HEK293 (cell line): ENCODE data around the gene ABCA1.

Experiments
- BCL11B ChIP-seq: fragments of 450-650 bp; formaldehyde crosslinking; IDR thresholded peaks from 2 replicates; pipeline ENCODE4 v1.5.1; 2016; ENCODE audit warnings: low read depth, missing biosample characterization, missing genetic modification characterization
- KLF7 ChIP-seq: fragments of 450-650 bp; formaldehyde crosslinking; IDR thresholded peaks from 2 replicates; pipeline ENCODE4 v1.5.1; 2016; ENCODE audit warnings: missing biosample characterization, missing genetic modification characterization, borderline replicate concordance
- MYNN ChIP-seq: fragments of 450-650 bp; formaldehyde crosslinking; IDR thresholded peaks from 2 replicates; pipeline ENCODE4 v1.5.1; 2016; ENCODE audit warnings: missing biosample characterization, missing genetic modification characterization, borderline replicate concordance
- OSR2 ChIP-seq: fragments of 450-650 bp; formaldehyde crosslinking; IDR thresholded peaks from 2 replicates; pipeline ENCODE4 v1.5.1; 2016; ENCODE audit warnings: missing biosample characterization, missing genetic modification characterization
- RBAK ChIP-seq: fragments of 450-650 bp; formaldehyde crosslinking; IDR thresholded peaks from 2 replicates; pipeline ENCODE4 v1.5.1; 2016; ENCODE audit warnings: missing biosample characterization, missing genetic modification characterization
- WT1 ChIP-seq: fragments of 450-650 bp; formaldehyde crosslinking; IDR thresholded peaks from 2 replicates; pipeline ENCODE4 v1.5.1; 2016; ENCODE audit warnings: missing biosample characterization, missing genetic modification characterization
- ZEB2 ChIP-seq: fragments of 450-650 bp; formaldehyde crosslinking; IDR thresholded peaks from 2 replicates; pipeline ENCODE4 v1.5.1; 2016; ENCODE audit warnings: missing biosample characterization, missing genetic modification characterization
- ZNF10 ChIP-seq: fragments of 450-650 bp; formaldehyde crosslinking; IDR thresholded peaks from 2 replicates; pipeline ENCODE4 v1.5.1; 2017; ENCODE audit warnings: missing biosample characterization, missing genetic modification characterization
- ZNF133 ChIP-seq: fragments of 450-650 bp; formaldehyde crosslinking; IDR thresholded peaks from 2 replicates; pipeline ENCODE4 v1.5.1; 2016; ENCODE audit warnings: missing biosample characterization, missing genetic modification characterization
- ZNF146 ChIP-seq: fragments of 450-650 bp; formaldehyde crosslinking; IDR thresholded peaks from 2 replicates; pipeline ENCODE4 v1.5.1; 2016; ENCODE audit warnings: missing biosample characterization, missing genetic modification characterization
- ZNF155 ChIP-seq: fragments of 450-650 bp; formaldehyde crosslinking; IDR thresholded peaks from 2 replicates; pipeline ENCODE4 v1.5.1; 2016; ENCODE audit warnings: missing biosample characterization, missing genetic modification characterization
- ZNF24 ChIP-seq: fragments of 450-650 bp; formaldehyde crosslinking; IDR thresholded peaks from 2 replicates; pipeline ENCODE4 v1.5.1; 2016; ENCODE audit warnings: missing biosample characterization, missing genetic modification characterization
- ZNF302 ChIP-seq: fragments of 450-650 bp; formaldehyde crosslinking; IDR thresholded peaks from 2 replicates; pipeline ENCODE4 v1.5.1; 2016; ENCODE audit warnings: missing biosample characterization, missing genetic modification characterization, low read depth
- ZNF426 ChIP-seq: fragments of 450-650 bp; formaldehyde crosslinking; IDR thresholded peaks from 2 replicates; pipeline ENCODE4 v1.5.1; 2017; ENCODE audit warnings: missing biosample characterization, missing genetic modification characterization, mild to moderate bottlenecking, inconsistent platforms, moderate library complexity
- ZNF473 ChIP-seq: fragments of 450-650 bp; formaldehyde crosslinking; IDR thresholded peaks from 2 replicates; pipeline ENCODE4 v1.5.1; 2017; ENCODE audit warnings: missing biosample characterization, missing genetic modification characterization
- ZNF544 ChIP-seq: fragments of 450-650 bp; formaldehyde crosslinking; IDR thresholded peaks from 2 replicates; pipeline ENCODE4 v1.5.0; 2017; ENCODE audit warnings: missing biosample characterization, missing genetic modification characterization
- ZNF747 ChIP-seq: fragments of 450-650 bp; formaldehyde crosslinking; IDR thresholded peaks from 2 replicates; pipeline ENCODE4 v1.5.1; 2016; ENCODE audit warnings: missing biosample characterization, missing genetic modification characterization
- ZNF777 ChIP-seq: fragments of 450-650 bp; formaldehyde crosslinking; IDR thresholded peaks from 2 replicates; pipeline ENCODE4 v1.5.1; 2017; ENCODE audit warnings: missing biosample characterization, missing genetic modification characterization, borderline replicate concordance
- ZSCAN16 ChIP-seq: fragments of 450-650 bp; formaldehyde crosslinking; IDR thresholded peaks from 2 replicates; pipeline ENCODE4 v1.5.1; 2016; ENCODE audit warnings: missing biosample characterization, missing genetic modification characterization
- ZSCAN23 ChIP-seq: fragments of 450-650 bp; formaldehyde crosslinking; IDR thresholded peaks from 2 replicates; pipeline ENCODE4 v1.5.1; 2016; ENCODE audit warnings: missing biosample characterization, missing genetic modification characterization
- ZXDB ChIP-seq: fragments of 450-650 bp; formaldehyde crosslinking; IDR thresholded peaks from 2 replicates; pipeline ENCODE4 v1.5.1; 2016; ENCODE audit warnings: missing biosample characterization, missing genetic modification characterization
- TF ChIP-seq, protein P1 (sequence below): fragments of 450-650 bp; formaldehyde crosslinking; optimal IDR thresholded peaks from 2 replicates; pipeline ENCODE3; 2016; ENCODE audit warnings: missing biosample characterization, mild to moderate bottlenecking, missing genetic modification characterization
- TF ChIP-seq, protein P2 (sequence below): fragments of 450-650 bp; formaldehyde crosslinking; IDR thresholded peaks from 2 replicates; pipeline ENCODE4 v1.5.1; 2016; ENCODE audit warnings: missing biosample characterization, missing genetic modification characterization, low read depth
- TF ChIP-seq, protein P3 (sequence below): fragments of 450-650 bp; formaldehyde crosslinking; IDR thresholded peaks from 2 replicates; pipeline ENCODE4 v1.5.1; 2017; ENCODE audit warnings: missing biosample characterization, missing genetic modification characterization
- TF ChIP-seq, protein P4 (sequence below): fragments of 450-650 bp; formaldehyde crosslinking; IDR thresholded peaks from 2 replicates; pipeline ENCODE4 v1.5.1; 2016; ENCODE audit warnings: missing biosample characterization, missing genetic modification characterization
- TF ChIP-seq, protein P5 (sequence below): fragments of 450-650 bp; formaldehyde crosslinking; IDR thresholded peaks from 2 replicates; pipeline ENCODE4 v1.5.1; 2016; ENCODE audit warnings: missing biosample characterization, missing genetic modification characterization
- TF ChIP-seq, protein P6 (sequence below): fragments of 450-650 bp; IDR thresholded peaks from 2 replicates; pipeline ENCODE4 v1.5.1; 2018; ENCODE audit warnings: missing biosample characterization, missing genetic modification characterization
- TF ChIP-seq, protein P7 (sequence below): fragments of 450-650 bp; formaldehyde crosslinking; IDR thresholded peaks from 2 replicates; pipeline ENCODE4 v1.5.1; 2016; ENCODE audit warnings: missing biosample characterization, missing genetic modification characterization

Gene ABCA1

DNA sequence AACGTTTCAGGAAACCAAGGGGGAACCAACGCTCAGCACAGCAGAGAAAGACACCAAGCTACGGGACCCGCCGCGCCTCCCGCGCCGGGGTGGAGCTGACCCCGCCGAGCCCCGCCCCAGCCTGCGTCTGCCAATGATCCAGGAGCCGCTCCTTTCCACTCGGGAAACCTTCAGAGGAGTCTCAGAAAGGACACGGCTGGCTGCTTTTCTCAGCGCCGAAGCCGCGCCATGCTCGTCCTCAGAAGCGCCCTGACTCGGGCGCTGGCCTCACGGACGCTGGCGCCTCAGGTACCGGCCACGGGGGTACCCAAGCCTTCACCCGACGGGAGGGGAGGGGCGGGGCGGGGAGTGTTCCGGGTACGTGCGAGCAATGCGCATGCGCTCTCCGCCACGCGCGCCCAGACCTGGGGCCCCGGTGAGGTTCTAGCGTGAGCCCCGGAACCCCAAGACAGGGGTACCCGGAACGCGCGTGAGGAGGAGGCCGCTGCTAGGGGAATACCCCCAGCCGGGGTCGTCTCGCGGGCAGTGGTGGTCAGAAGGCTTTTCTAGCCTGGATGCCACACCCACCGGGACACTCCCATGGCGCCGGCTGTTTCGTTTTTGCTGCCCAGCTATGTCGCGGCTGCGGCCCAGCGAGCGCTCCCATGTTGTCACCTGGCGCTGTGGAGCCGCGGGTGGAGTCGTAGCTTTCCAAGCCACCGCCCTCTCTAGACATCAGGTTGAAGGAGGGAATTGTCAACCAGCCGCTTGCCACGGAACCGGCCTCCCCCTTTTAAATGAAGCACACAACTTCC is 180.2 kb downstream of the ABCA1 start, which contains the start of gene NIPSNAP3A (continued):
- TF ChIP-seq BCL11B (tag by site-specific recombination): no peak
- TF ChIP-seq ZNF426 (tag by site-specific recombination): no peak
- TF ChIP-seq, protein P1, sequence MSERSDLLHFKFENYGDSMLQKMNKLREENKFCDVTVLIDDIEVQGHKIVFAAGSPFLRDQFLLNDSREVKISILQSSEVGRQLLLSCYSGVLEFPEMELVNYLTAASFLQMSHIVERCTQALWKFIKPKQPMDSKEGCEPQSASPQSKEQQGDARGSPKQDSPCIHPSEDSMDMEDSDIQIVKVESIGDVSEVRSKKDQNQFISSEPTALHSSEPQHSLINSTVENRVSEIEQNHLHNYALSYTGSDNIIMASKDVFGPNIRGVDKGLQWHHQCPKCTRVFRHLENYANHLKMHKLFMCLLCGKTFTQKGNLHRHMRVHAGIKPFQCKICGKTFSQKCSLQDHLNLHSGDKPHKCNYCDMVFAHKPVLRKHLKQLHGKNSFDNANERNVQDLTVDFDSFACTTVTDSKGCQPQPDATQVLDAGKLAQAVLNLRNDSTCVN: peak; percentile 76
- no peak for TF ChIP-seq MYNN (tag by site-specific recombination)
- TF ChIP-seq, protein P2, sequence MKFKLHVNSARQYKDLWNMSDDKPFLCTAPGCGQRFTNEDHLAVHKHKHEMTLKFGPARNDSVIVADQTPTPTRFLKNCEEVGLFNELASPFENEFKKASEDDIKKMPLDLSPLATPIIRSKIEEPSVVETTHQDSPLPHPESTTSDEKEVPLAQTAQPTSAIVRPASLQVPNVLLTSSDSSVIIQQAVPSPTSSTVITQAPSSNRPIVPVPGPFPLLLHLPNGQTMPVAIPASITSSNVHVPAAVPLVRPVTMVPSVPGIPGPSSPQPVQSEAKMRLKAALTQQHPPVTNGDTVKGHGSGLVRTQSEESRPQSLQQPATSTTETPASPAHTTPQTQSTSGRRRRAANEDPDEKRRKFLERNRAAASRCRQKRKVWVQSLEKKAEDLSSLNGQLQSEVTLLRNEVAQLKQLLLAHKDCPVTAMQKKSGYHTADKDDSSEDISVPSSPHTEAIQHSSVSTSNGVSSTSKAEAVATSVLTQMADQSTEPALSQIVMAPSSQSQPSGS (tag by site-specific recombination): no peak
- TF ChIP-seq WT1 (tag by site-specific recombination): no peak
- 0 out of 2 replicates have a peak, but pooled peaks have one; percentile 30 for TF ChIP-seq ZEB2 (tag by site-specific recombination)
- peak; percentile 52; the same call in 1 of the 2 replicates for TF ChIP-seq ZXDB (tag by site-specific recombination)
- no peak for TF ChIP-seq RBAK (tag by site-specific recombination)
- TF ChIP-seq ZSCAN23 (tag by site-specific recombination): no peak
- TF ChIP-seq ZNF10 (tag by site-specific recombination): no peak
- TF ChIP-seq, protein P3, sequence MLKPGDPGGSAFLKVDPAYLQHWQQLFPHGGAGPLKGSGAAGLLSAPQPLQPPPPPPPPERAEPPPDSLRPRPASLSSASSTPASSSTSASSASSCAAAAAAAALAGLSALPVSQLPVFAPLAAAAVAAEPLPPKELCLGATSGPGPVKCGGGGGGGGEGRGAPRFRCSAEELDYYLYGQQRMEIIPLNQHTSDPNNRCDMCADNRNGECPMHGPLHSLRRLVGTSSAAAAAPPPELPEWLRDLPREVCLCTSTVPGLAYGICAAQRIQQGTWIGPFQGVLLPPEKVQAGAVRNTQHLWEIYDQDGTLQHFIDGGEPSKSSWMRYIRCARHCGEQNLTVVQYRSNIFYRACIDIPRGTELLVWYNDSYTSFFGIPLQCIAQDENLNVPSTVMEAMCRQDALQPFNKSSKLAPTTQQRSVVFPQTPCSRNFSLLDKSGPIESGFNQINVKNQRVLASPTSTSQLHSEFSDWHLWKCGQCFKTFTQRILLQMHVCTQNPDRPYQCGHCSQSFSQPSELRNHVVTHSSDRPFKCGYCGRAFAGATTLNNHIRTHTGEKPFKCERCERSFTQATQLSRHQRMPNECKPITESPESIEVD (tag by site-specific recombination): no peak
- TF ChIP-seq ZNF146: no peak
- TF ChIP-seq ZNF24: no peak
- no peak for TF ChIP-seq ZNF133 (tag by site-specific recombination)
- no peak for TF ChIP-seq ZNF302 (tag by site-specific recombination)
- no peak for TF ChIP-seq KLF7 (tag by site-specific recombination)
- TF ChIP-seq, protein P4, sequence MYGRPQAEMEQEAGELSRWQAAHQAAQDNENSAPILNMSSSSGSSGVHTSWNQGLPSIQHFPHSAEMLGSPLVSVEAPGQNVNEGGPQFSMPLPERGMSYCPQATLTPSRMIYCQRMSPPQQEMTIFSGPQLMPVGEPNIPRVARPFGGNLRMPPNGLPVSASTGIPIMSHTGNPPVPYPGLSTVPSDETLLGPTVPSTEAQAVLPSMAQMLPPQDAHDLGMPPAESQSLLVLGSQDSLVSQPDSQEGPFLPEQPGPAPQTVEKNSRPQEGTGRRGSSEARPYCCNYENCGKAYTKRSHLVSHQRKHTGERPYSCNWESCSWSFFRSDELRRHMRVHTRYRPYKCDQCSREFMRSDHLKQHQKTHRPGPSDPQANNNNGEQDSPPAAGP (tag by site-specific recombination): 0 out of 2 replicates have a peak, but pooled peaks have one; percentile 34
- TF ChIP-seq, protein P5, sequence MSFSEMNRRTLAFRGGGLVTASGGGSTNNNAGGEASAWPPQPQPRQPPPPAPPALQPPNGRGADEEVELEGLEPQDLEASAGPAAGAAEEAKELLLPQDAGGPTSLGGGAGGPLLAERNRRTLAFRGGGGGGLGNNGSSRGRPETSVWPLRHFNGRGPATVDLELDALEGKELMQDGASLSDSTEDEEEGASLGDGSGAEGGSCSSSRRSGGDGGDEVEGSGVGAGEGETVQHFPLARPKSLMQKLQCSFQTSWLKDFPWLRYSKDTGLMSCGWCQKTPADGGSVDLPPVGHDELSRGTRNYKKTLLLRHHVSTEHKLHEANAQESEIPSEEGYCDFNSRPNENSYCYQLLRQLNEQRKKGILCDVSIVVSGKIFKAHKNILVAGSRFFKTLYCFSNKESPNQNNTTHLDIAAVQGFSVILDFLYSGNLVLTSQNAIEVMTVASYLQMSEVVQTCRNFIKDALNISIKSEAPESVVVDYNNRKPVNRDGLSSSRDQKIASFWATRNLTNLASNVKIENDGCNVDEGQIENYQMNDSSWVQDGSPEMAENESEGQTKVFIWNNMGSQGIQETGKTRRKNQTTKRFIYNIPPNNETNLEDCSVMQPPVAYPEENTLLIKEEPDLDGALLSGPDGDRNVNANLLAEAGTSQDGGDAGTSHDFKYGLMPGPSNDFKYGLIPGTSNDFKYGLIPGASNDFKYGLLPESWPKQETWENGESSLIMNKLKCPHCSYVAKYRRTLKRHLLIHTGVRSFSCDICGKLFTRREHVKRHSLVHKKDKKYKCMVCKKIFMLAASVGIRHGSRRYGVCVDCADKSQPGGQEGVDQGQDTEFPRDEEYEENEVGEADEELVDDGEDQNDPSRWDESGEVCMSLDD (tag by site-specific recombination): peak; percentile 98
- no peak for TF ChIP-seq ZNF544 (tag by site-specific recombination)
- no peak for TF ChIP-seq ZNF155 (tag by site-specific recombination)
- TF ChIP-seq ZSCAN16 (tag by site-specific recombination): no peak
- no peak for TF ChIP-seq ZNF747 (tag by site-specific recombination)
- TF ChIP-seq ZNF473 (tag by site-specific recombination): no peak
- TF ChIP-seq OSR2 (tag by site-specific recombination): no peak
- peak; percentile 48; the same call in 1 of the 2 replicates for TF ChIP-seq ZNF777
- TF ChIP-seq, protein P6, sequence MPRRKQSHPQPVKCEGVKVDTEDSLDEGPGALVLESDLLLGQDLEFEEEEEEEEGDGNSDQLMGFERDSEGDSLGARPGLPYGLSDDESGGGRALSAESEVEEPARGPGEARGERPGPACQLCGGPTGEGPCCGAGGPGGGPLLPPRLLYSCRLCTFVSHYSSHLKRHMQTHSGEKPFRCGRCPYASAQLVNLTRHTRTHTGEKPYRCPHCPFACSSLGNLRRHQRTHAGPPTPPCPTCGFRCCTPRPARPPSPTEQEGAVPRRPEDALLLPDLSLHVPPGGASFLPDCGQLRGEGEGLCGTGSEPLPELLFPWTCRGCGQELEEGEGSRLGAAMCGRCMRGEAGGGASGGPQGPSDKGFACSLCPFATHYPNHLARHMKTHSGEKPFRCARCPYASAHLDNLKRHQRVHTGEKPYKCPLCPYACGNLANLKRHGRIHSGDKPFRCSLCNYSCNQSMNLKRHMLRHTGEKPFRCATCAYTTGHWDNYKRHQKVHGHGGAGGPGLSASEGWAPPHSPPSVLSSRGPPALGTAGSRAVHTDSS: no peak
- TF ChIP-seq, protein P7, sequence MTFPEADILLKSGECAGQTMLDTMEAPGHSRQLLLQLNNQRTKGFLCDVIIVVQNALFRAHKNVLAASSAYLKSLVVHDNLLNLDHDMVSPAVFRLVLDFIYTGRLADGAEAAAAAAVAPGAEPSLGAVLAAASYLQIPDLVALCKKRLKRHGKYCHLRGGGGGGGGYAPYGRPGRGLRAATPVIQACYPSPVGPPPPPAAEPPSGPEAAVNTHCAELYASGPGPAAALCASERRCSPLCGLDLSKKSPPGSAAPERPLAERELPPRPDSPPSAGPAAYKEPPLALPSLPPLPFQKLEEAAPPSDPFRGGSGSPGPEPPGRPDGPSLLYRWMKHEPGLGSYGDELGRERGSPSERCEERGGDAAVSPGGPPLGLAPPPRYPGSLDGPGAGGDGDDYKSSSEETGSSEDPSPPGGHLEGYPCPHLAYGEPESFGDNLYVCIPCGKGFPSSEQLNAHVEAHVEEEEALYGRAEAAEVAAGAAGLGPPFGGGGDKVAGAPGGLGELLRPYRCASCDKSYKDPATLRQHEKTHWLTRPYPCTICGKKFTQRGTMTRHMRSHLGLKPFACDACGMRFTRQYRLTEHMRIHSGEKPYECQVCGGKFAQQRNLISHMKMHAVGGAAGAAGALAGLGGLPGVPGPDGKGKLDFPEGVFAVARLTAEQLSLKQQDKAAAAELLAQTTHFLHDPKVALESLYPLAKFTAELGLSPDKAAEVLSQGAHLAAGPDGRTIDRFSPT (tag by site-specific recombination): peak; percentile 13; the same call in 1 of the 2 replicates
